Keratinocyte (primary cell): ENCODE measurements around the gene RNASE9. TPM values are rescaled to one million over a fixed set of nuclear protein-coding genes. Genes with fewer than 3 reads are reported as not detected.

Experiments used
- DNase-seq: peaks from one replicate; pipeline ENCODE4 v3.0.0-alpha.2; 2011; ENCODE audit warnings: low read depth, missing footprints, low spot score
- FAIRE-seq: peaks from 2 replicates; lab custom pipeline; 2011; peaks lifted over from hg19 to GRCh38; lab: Jason Lieb, UNC
- H2AFZ ChIP-seq: 2 replicates; pipeline ENCODE4 v1.6.0; 2012; ENCODE audit warnings: low read length, control low read depth, inconsistent platforms; ENCODE audit not compliant: control insufficient read depth
- H3K27ac ChIP-seq: 2 replicates; pipeline ENCODE4 v1.5.1; 2011; ENCODE audit warnings: low read length; ENCODE audit not compliant: control insufficient read depth, insufficient read depth
- H3K27me3 ChIP-seq: 3 replicates; pipeline ENCODE4 v1.6.0; 2011; ENCODE audit warnings: low read length; ENCODE audit not compliant: control insufficient read depth, insufficient read depth; ENCODE audit errors: extremely low read depth
- H3K36me3 ChIP-seq, 2 experiments: 2 replicates in 1 of 2; 3 replicates in 1 of 2; pipeline ENCODE4 v1.5.1; 2011; ENCODE audit warnings: low read length in 2 of 2, mild to moderate bottlenecking in 1 of 2; ENCODE audit not compliant: control insufficient read depth in 2 of 2, insufficient read depth in 2 of 2; ENCODE audit errors: extremely low read depth in 1 of 2
- H3K4me1 ChIP-seq: 3 replicates; pipeline ENCODE4 v1.5.1; 2011; ENCODE audit warnings: low read length; ENCODE audit not compliant: control insufficient read depth, insufficient read depth; ENCODE audit errors: extremely low read depth
- H3K4me2 ChIP-seq: 3 replicates; pipeline ENCODE4 v1.6.0; 2011; ENCODE audit warnings: low read depth, low read length; ENCODE audit not compliant: control insufficient read depth, insufficient read depth; ENCODE audit errors: extremely low read depth
- H3K4me3 ChIP-seq, 3 experiments: fragments of 200-600 bp in 1 of 3; sonication (generic) in 1 of 3; 2 replicates in 2 of 3; 3 replicates in 1 of 3; pipeline ENCODE4 v1.5.1; 2011 to 2016; ENCODE audit warnings: low read length in 3 of 3, mild to moderate bottlenecking in 3 of 3, control low read depth in 2 of 3, inconsistent platforms in 1 of 3, low read depth in 1 of 3, mixed read lengths in 1 of 3, mixed run types in 1 of 3, moderate library complexity in 1 of 3; ENCODE audit not compliant: control insufficient read depth in 2 of 3, insufficient read depth in 2 of 3; ENCODE audit errors: extremely low read depth in 1 of 3
- H3K79me2 ChIP-seq: 2 replicates; pipeline ENCODE4 v1.6.0; 2012; ENCODE audit warnings: low read length; ENCODE audit not compliant: control insufficient read depth, insufficient read depth
- H3K9ac ChIP-seq: 3 replicates; pipeline ENCODE4 v1.6.0; 2011; ENCODE audit warnings: low read length; ENCODE audit not compliant: control insufficient read depth, insufficient read depth; ENCODE audit errors: extremely low read depth
- H3K9me1 ChIP-seq: 3 replicates; pipeline ENCODE4 v1.6.0; 2011; ENCODE audit warnings: low read length; ENCODE audit not compliant: control insufficient read depth, insufficient read depth; ENCODE audit errors: extremely low read depth
- H3K9me3 ChIP-seq: 2 replicates; pipeline ENCODE4 v1.5.1; 2012; ENCODE audit warnings: low read depth, low read length; ENCODE audit not compliant: control insufficient read depth
- H4K20me1 ChIP-seq: 3 replicates; pipeline ENCODE4 v1.6.0; 2011; ENCODE audit warnings: low read length; ENCODE audit not compliant: control insufficient read depth, insufficient read depth; ENCODE audit errors: extremely low read depth
- EZH2 ChIP-seq: IDR thresholded peaks from one replicate; pipeline ENCODE4 v1.6.1; 2012; ENCODE audit warnings: inconsistent platforms, mild to moderate bottlenecking, low read length, moderate library complexity
- dilution Hi-C: fragments of 300-500 bp; cut with MboI; formaldehyde crosslinking; loops from one replicate; pipeline ENCODE4 v1.7.0; 2020; ENCODE audit warnings: low sequenced_read_pairs; ENCODE audit not compliant: extremely low pct_ligation_motif_present
- polyA plus RNA-seq, 5 experiments: library from polyadenylated mRNA; depleted of rRNA in 3 of 5; stranded (reverse) in 3 of 5; stranded (forward) in 1 of 5; unstranded in 1 of 5; fragments of >200 nt; gene quantifications; 1 replicate in 1 of 5; 2 replicates in 3 of 5; 3 replicates in 1 of 5; pipeline versions ENCODE4 v1.2.1 to v1.2.3, GENCODE V29; 2011 to 2012; ENCODE audit warnings: missing spikeins in 2 of 5, low read depth in 1 of 5, low replicate concordance in 1 of 5
- TF ChIP-seq, protein P1 (sequence below), 3 experiments: IDR thresholded peaks in 1 of 3; conservative IDR thresholded peaks in 1 of 3; optimal IDR thresholded peaks in 1 of 3; 2 replicates in 2 of 3; 3 replicates in 1 of 3; pipeline versions ENCODE3 to v1.5.1; 2011; ENCODE audit warnings: low read length in 3 of 3, mild to moderate bottlenecking in 3 of 3, moderate library complexity in 2 of 3, control low read depth in 1 of 3, inconsistent platforms in 1 of 3; ENCODE audit not compliant: insufficient read depth in 2 of 3; ENCODE audit errors: extremely low read depth in 1 of 3

Gene RNASE9
- polyA plus RNA-seq, 1 donor (not counting 4 experiments of a cell fraction or from before 2014, with no cell fraction given), result not detected

GRCh38 chr14:20524027-20524426 is 36.8 kb downstream of the RNASE9 start:
- FAIRE-seq, result no peak
- no peaks in the 10 kb centered on the region for H3K9me1 ChIP-seq
- H3K9ac ChIP-seq, result no peak overlapping the region
- H3K27ac ChIP-seq, result no peak overlapping the region
- no peaks in the 10 kb centered on the region for H3K4me1 ChIP-seq
- H3K9me3 ChIP-seq, result no peaks in the 10 kb centered on the region
- no peaks in the 10 kb centered on the region for H3K27me3 ChIP-seq
- TF ChIP-seq, protein P1, sequence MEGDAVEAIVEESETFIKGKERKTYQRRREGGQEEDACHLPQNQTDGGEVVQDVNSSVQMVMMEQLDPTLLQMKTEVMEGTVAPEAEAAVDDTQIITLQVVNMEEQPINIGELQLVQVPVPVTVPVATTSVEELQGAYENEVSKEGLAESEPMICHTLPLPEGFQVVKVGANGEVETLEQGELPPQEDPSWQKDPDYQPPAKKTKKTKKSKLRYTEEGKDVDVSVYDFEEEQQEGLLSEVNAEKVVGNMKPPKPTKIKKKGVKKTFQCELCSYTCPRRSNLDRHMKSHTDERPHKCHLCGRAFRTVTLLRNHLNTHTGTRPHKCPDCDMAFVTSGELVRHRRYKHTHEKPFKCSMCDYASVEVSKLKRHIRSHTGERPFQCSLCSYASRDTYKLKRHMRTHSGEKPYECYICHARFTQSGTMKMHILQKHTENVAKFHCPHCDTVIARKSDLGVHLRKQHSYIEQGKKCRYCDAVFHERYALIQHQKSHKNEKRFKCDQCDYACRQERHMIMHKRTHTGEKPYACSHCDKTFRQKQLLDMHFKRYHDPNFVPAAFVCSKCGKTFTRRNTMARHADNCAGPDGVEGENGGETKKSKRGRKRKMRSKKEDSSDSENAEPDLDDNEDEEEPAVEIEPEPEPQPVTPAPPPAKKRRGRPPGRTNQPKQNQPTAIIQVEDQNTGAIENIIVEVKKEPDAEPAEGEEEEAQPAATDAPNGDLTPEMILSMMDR (optimal IDR thresholded peaks at IDR 0.05 in 1 of 3, IDR thresholded peaks at IDR 0.05 in 1 of 3, conservative IDR thresholded peaks at IDR 0.05 in 1 of 3; ENCODE audit: extremely low read depth in 1 of 3, insufficient read depth in 2 of 3, low read length in 3 of 3), result no peak
- TF ChIP-seq EZH2, result no peak
- H4K20me1 ChIP-seq, result no peaks in the 10 kb centered on the region
- H3K36me3 ChIP-seq, result no peaks in the 10 kb centered on the region
- dilution Hi-C loops, result no loop called here
- no peak overlapping the region for H2AFZ ChIP-seq
- no peak overlapping the region for H3K4me3 ChIP-seq
- no peaks in the 10 kb centered on the region for H3K79me2 ChIP-seq
- DNase-seq, result no peak
- no peak overlapping the region for H3K4me2 ChIP-seq

DNA sequence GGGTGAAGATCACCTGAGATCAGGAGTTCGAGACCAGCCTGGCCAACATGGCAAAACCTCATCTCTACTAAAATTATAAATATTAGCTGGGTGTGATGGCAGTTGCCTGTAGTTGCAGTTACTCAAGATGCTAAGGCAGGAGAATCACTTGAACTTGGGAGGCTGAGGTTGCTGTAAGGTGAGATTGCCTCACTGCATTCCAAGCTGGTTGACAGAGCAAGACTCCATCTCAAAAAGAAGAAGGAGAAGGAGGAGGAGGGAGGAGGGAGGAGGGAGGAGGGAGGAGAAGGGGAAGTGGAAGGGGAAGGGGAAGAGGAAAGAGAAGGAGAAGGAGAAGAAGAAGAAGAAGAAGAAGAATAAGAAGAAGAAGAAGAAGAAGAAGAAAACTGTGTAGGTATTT is 38.5 kb downstream of the RNASE9 start:
- no peaks in the 10 kb centered on the region for H3K4me1 ChIP-seq
- no peak overlapping the region for H3K4me2 ChIP-seq
- H2AFZ ChIP-seq, result no peak overlapping the region
- DNase-seq, result no peak
- H3K79me2 ChIP-seq, result no peaks in the 10 kb centered on the region
- no peak for FAIRE-seq
- no peaks in the 10 kb centered on the region for H3K9me1 ChIP-seq
- H3K9ac ChIP-seq, result no peak overlapping the region
- no peak overlapping the region for H3K27ac ChIP-seq
- H3K27me3 ChIP-seq, result no peaks in the 10 kb centered on the region
- TF ChIP-seq, protein P1 (optimal IDR thresholded peaks at IDR 0.05 in 1 of 3, IDR thresholded peaks at IDR 0.05 in 1 of 3, conservative IDR thresholded peaks at IDR 0.05 in 1 of 3; ENCODE audit: extremely low read depth in 1 of 3, insufficient read depth in 2 of 3, low read length in 3 of 3), result no peak
- TF ChIP-seq EZH2, result no peak
- H3K36me3 ChIP-seq, result no peaks in the 10 kb centered on the region
- dilution Hi-C loops, result no loop called here
- no peak overlapping the region for H3K4me3 ChIP-seq
- H3K9me3 ChIP-seq, result no peaks in the 10 kb centered on the region
- H4K20me1 ChIP-seq, result no peaks in the 10 kb centered on the region
